Left lung (tissue), 10 donors: Measurements from ENCODE around the gene NDUFS7. TPM values are rescaled to one million over a fixed set of nuclear protein-coding genes. Genes with fewer than 3 reads are reported as not detected.
"Not testable (repeated sequence)": the region's sequence is repeated elsewhere in the genome, so short reads cannot be mapped to it uniquely, and the experiment has no call there.

Experiments used
- ATAC-seq: fragments of 200-7000 bp; cut with Tn5 transposase; one replicate; pipeline ENCODE4 v1.9.1; 2020; ENCODE audit warnings: moderate library complexity
- DNase-seq, 4 donors: peaks; one replicate each; pipeline ENCODE4 v3.0.0-alpha.2; 2013 to 2020
- H3K27ac ChIP-seq, 2 donors: fragments of 200-600 bp; sonication (generic) in 1 of 2; one replicate each; pipeline versions ENCODE4 v1.5.0 to v1.8.0; 2020 to 2021
- H3K27me3 ChIP-seq, 2 donors: fragments of 200-600 bp; sonication (generic) in 1 of 2; one replicate each; pipeline versions ENCODE4 v1.5.0 to v1.8.0; 2020 to 2021
- H3K36me3 ChIP-seq, 2 donors: fragments of 200-600 bp; sonication (generic) in 1 of 2; one replicate each; pipeline versions ENCODE4 v1.5.0 to v1.8.0; 2020 to 2021
- H3K4me1 ChIP-seq, 2 donors: fragments of 200-600 bp; one replicate each; pipeline ENCODE4 v1.8.0; 2021
- H3K4me3 ChIP-seq, 2 donors: fragments of 200-600 bp; sonication (generic) in 1 of 2; one replicate each; pipeline versions ENCODE4 v1.5.0 to v1.8.0; 2020 to 2021; ENCODE audit warnings: mild to moderate bottlenecking in 1 of 2
- H3K9me3 ChIP-seq, 2 donors: fragments of 200-600 bp; sonication (generic) in 1 of 2; one replicate each; pipeline versions ENCODE4 v1.5.0 to v1.8.0; 2020 to 2021
- CTCF ChIP-seq, 2 donors: fragments of 200-600 bp; sonication (generic) in 1 of 2; IDR thresholded peaks; one replicate each; pipeline versions ENCODE4 v1.5.0 to v1.8.0; 2021; ENCODE audit warnings: antibody characterized with exemption in 2 of 2
- intact Hi-C, 2 donors: fragments of 100-400 bp; cut with DNase I; formaldehyde crosslinking; loops; one replicate each; pipeline versions ENCODE4 v1.11.2 to v1.14.2; 2022
- polyA plus RNA-seq, 6 donors: library from polyadenylated mRNA; unstranded; fragments of 120-200 nt; gene quantifications; one replicate each; pipeline ENCODE4 v1.2.1, GENCODE V29; 2013; ENCODE audit not compliant: insufficient read length in 6 of 6
- total RNA-seq, 2 donors: library from RNA; stranded (reverse); fragmentation: NEBNext Ultra II Directional; extraction: Animal tissue kit (Norgen Biotek cat#: 25700); gene quantifications; one replicate each; pipeline ENCODE4 v1.2.1, GENCODE V29; 2021
- donor health status: DM: no; HTN: yes; CAD: no.
- donor health status: DM: no; HTN: no; CAD: no.

Gene NDUFS7
- total and polyA plus RNA-seq, 8 donors = 30.3 to 85.4 (median 42.0) TPM

- peaks cover 0 to 65% of the 10 kb centered on the region in 2 donors for H3K36me3 ChIP-seq
- no peak for TF ChIP-seq CTCF (IDR thresholded peaks at IDR 0.05)
- peaks cover 13 to 28% of the 10 kb centered on the region in 2 donors for H3K4me1 ChIP-seq
- ATAC-seq = no peak
- H3K27me3 ChIP-seq = no peaks in the 10 kb centered on the region
- intact Hi-C loops = no loop called here
- H3K4me3 ChIP-seq = peak overlapping the region in 1 of 2 donors; percentile 84
- H3K9me3 ChIP-seq = no peaks in the 10 kb centered on the region
- H3K27ac ChIP-seq = peak overlapping the region in 1 of 2 donors; percentile 89
- DNase-seq = no peak
These were observed 53.9 kb downstream of the NDUFS7 start for GRCh38 chr19:1437609-1438008.

- Histone ChIP-seq H3K4me3 (peak within 1 kb of the TSS; percentile 84 to 96), H3K9me3 (no peaks in the 10 kb centered on the region), H3K27me3 (no peaks in the 10 kb centered on the region), H3K4me1 (peaks cover 13 to 28% of the 10 kb centered on the region in 2 donors), H3K27ac (peak within 1 kb of the TSS; percentile 79 to 89), H3K36me3 (peaks cover 0 to 65% of the 10 kb centered on the region in 2 donors)
- ATAC-seq (peak; percentile 97), DNase-seq (peak; percentile 95 to 98 (median 98))
- intact Hi-C loops = no loop called here
- TF ChIP-seq CTCF (IDR thresholded peaks at IDR 0.05) = peak; percentile 90 to 97
These were observed 54.6 kb downstream of the NDUFS7 start, which contains the start of gene RPS15 for GRCh38 chr19:1438035-1438932. RPS15 (plus strand) TSS chr19:1438396; CDS start chr19:1438426, 30 bp downstream.

- ATAC-seq = peak; percentile 1
- H3K36me3 ChIP-seq = peaks cover 0 to 58% of the 10 kb centered on the region in 2 donors
- intact Hi-C loops = no loop called here
These were observed 55.2 kb downstream of the NDUFS7 start for GRCh38 chr19:1438933-1439354.

GRCh38 chr19:1439525-1440417 lies 56.1 kb downstream of the NDUFS7 start:
- H3K4me1 ChIP-seq = peaks cover 13 to 33% of the 10 kb centered on the region in 2 donors
- peak overlapping the region in 1 of 2 donors; percentile 89 for H3K27ac ChIP-seq
- peak in 1 of 4 donors; percentile 72 for DNase-seq
- H3K27me3 ChIP-seq, H3K9me3 ChIP-seq, intact Hi-C loops, ATAC-seq: not testable (repeated sequence)
- peak overlapping the region; percentile 84 to 96 for H3K4me3 ChIP-seq
- H3K36me3 ChIP-seq = peaks cover 0 to 50% of the 10 kb centered on the region in 2 donors

More at GRCh38 chr19:1438933-1439354, 55.2 kb downstream of the NDUFS7 start:
- Histone ChIP-seq H3K27me3 (no peaks in the 10 kb centered on the region), H3K4me3 (peak overlapping the region; percentile 84 to 96), H3K27ac (peak overlapping the region; percentile 79 to 89), H3K9me3 (no peaks in the 10 kb centered on the region), H3K4me1 (peaks cover 13 to 28% of the 10 kb centered on the region in 2 donors)
- DNase-seq = no peak
- TF ChIP-seq CTCF (IDR thresholded peaks at IDR 0.05) = no peak

- intact Hi-C loops = no loop called here
- Histone ChIP-seq H3K4me1 (peaks cover 13 to 39% of the 10 kb centered on the region in 2 donors), H3K27me3 (peaks cover 2 to 9% of the 10 kb centered on the region in 2 donors), H3K27ac (no peak overlapping the region), H3K4me3 (peak overlapping the region in 1 of 2 donors; percentile 84), H3K9me3 (no peaks in the 10 kb centered on the region), H3K36me3 (peaks cover 0 to 43% of the 10 kb centered on the region in 2 donors)
- TF ChIP-seq CTCF (IDR thresholded peaks at IDR 0.05) = no peak
- no peak for ATAC-seq
- DNase-seq = no peak
These were observed 56.7 kb downstream of the NDUFS7 start for GRCh38 chr19:1440418-1440801.
